GM19395 (cell line): Measurements from ENCODE around the gene PDE6D.
"Not testable (repeated sequence)": the region's sequence is repeated elsewhere in the genome, so short reads cannot be mapped to it uniquely, and the experiment has no call there.

ENCODE experiments used
- ATAC-seq: cut with Tn5 transposase; IDR thresholded peaks from one replicate; pipeline ENCODE4 v1.9.1; 2021; ENCODE audit warnings: mild to moderate bottlenecking, moderate library complexity; ENCODE audit not compliant: unreplicated experiment

The PDE6D gene

GRCh38 chr2:231780123-231780908 lies 766 bp downstream of the PDE6D start:
- peak; percentile 11 for ATAC-seq

GRCh38 chr2:231769170-231770136 lies 11.6 kb downstream of the PDE6D start:
- peak; percentile 48 for ATAC-seq

GRCh38 chr2:231765496-231765929 lies 15.6 kb downstream of the PDE6D start:
- ATAC-seq: peak; percentile 54

- ATAC-seq: no peak
Measured at GRCh38 chr2:231764760-231765159, 16.3 kb downstream of the PDE6D start.

- ATAC-seq: no peak
Measured at GRCh38 chr2:231764124-231764523, 17.0 kb downstream of the PDE6D start.

- no peak for ATAC-seq
Measured at GRCh38 chr2:231761735-231762134, 19.3 kb downstream of the PDE6D start.

- ATAC-seq: no peak
Measured at GRCh38 chr2:231752061-231752460, 29.0 kb downstream of the PDE6D start.

GRCh38 chr2:231751042-231751815 lies 29.9 kb downstream of the PDE6D start:
- no peak for ATAC-seq

GRCh38 chr2:231749016-231749415 lies 32.1 kb downstream of the PDE6D start:
- not testable (repeated sequence) for ATAC-seq

- not testable (repeated sequence) for ATAC-seq
Measured at GRCh38 chr2:231748153-231748896, 32.8 kb downstream of the PDE6D start.

GRCh38 chr2:231745303-231746038 lies 35.6 kb downstream of the PDE6D start:
- no peak for ATAC-seq

- no peak for ATAC-seq
Measured at GRCh38 chr2:231743376-231744116, 37.5 kb downstream of the PDE6D start.

GRCh38 chr2:231737761-231738160 lies 43.3 kb downstream of the PDE6D start:
- no peak for ATAC-seq

- no peak for ATAC-seq
Measured at GRCh38 chr2:231732604-231733003, 48.5 kb downstream of the PDE6D start.

- ATAC-seq: no peak
Measured at GRCh38 chr2:231727621-231728020, 53.5 kb downstream of the PDE6D start.

- no peak for ATAC-seq
Measured at GRCh38 chr2:231726276-231726675, 54.8 kb downstream of the PDE6D start.

GRCh38 chr2:231725476-231725875 lies 55.6 kb downstream of the PDE6D start:
- ATAC-seq: no peak

- no peak for ATAC-seq
Measured at GRCh38 chr2:231722721-231723307, 58.3 kb downstream of the PDE6D start.
